ENCODE data around the gene NANP. TPM values are rescaled to one million over a fixed set of nuclear protein-coding genes. Genes with fewer than 3 reads are reported as not detected.

Gene NANP
- total and polyA plus RNA-seq, 2 donors (not counting 1 experiment from before 2014, with no cell fraction given): 8.8 to 9.4 TPM

- no peak overlapping the region for H3K9ac ChIP-seq (ENCODE audit: insufficient read depth, low read length)
- no peaks in the 10 kb centered on the region for H3K9me3 ChIP-seq (ENCODE audit: control insufficient read depth, insufficient read depth, low read depth, low read length)
- H3K79me2 ChIP-seq (ENCODE audit: control insufficient read depth, insufficient read depth, low read length): no peaks in the 10 kb centered on the region
- TF ChIP-seq EZH2 (IDR thresholded peaks at IDR 0.05; ENCODE audit: low read length, missing control alignments) (no peak), CTCF (conservative IDR thresholded peaks at IDR 0.05 in 1 of 2, IDR thresholded peaks at IDR 0.05 in 1 of 2; ENCODE audit: low read depth in 1 of 2, low read length in 2 of 2) (no peak)
- DNase-seq (ENCODE audit: low read depth in 2 of 2): peak; percentile 80 to 85
- H3K4me2 ChIP-seq (ENCODE audit: extremely low read depth, insufficient read depth, low read length): no peak overlapping the region
- no peaks in the 10 kb centered on the region for H4K20me1 ChIP-seq (ENCODE audit: control insufficient read depth, extremely low read depth, insufficient read depth, low read length)
- no peaks in the 10 kb centered on the region for H3K27me3 ChIP-seq (ENCODE audit: control insufficient read depth, insufficient read depth, low read length)
- no peaks in the 10 kb centered on the region for H3K36me3 ChIP-seq (ENCODE audit: control insufficient read depth, insufficient read depth, low read length)
- H2AFZ ChIP-seq (ENCODE audit: low read length): no peak overlapping the region
- peaks cover 8% of the 10 kb centered on the region for H3K4me1 ChIP-seq (ENCODE audit: control insufficient read depth, extremely low read depth, insufficient read depth, low read length)
- no peak overlapping the region for H3K4me3 ChIP-seq (replicated peaks in 1 of 4; ENCODE audit: control extremely low read depth in 1 of 4, insufficient read depth in 1 of 4, low read depth in 3 of 4, low read length in 4 of 4)
- H3K27ac ChIP-seq (ENCODE audit: insufficient read depth, low read length): peak overlapping the region; percentile 9
These were observed 50.2 kb downstream of the NANP start for GRCh38 chr20:25573288-25574251.

DNA sequence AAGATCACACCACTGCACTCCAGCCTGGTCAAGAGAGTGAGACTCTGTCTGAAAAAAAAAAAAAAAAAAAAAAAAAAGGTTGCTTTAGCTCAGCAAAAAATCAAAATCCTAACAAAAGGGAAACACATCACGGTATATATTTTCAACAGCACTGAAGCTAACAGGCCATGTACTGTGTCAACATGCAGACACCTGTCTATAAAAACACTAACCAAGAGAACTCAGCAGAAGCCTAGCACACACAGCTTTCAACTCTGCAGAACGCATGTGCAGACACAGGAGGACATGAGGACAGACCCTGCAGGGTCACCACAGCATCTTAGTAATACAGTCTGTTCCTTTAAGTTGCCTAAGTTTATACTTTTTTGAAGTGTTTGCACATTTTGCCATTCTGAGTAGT, 52.0 kb downstream of the NANP start:
- DNase-seq (ENCODE audit: low read depth in 2 of 2): no peak
- Histone ChIP-seq H3K4me1 (ENCODE audit: control insufficient read depth, extremely low read depth, insufficient read depth, low read length) (peaks cover 8% of the 10 kb centered on the region), H3K4me2 (ENCODE audit: extremely low read depth, insufficient read depth, low read length) (no peak overlapping the region), H3K9me3 (ENCODE audit: control insufficient read depth, insufficient read depth, low read depth, low read length) (no peaks in the 10 kb centered on the region), H4K20me1 (ENCODE audit: control insufficient read depth, extremely low read depth, insufficient read depth, low read length) (no peaks in the 10 kb centered on the region), H3K27ac (ENCODE audit: insufficient read depth, low read length) (no peak overlapping the region), H3K27me3 (ENCODE audit: control insufficient read depth, insufficient read depth, low read length) (no peaks in the 10 kb centered on the region), H3K9ac (ENCODE audit: insufficient read depth, low read length) (no peak overlapping the region), H3K79me2 (ENCODE audit: control insufficient read depth, insufficient read depth, low read length) (no peaks in the 10 kb centered on the region), H3K4me3 (replicated peaks in 1 of 4; ENCODE audit: control extremely low read depth in 1 of 4, insufficient read depth in 1 of 4, low read depth in 3 of 4, low read length in 4 of 4) (no peak overlapping the region), H3K36me3 (ENCODE audit: control insufficient read depth, insufficient read depth, low read length) (no peaks in the 10 kb centered on the region), H2AFZ (ENCODE audit: low read length) (no peak overlapping the region)
- TF ChIP-seq EZH2 (IDR thresholded peaks at IDR 0.05; ENCODE audit: low read length, missing control alignments) (no peak), CTCF (conservative IDR thresholded peaks at IDR 0.05 in 1 of 2, IDR thresholded peaks at IDR 0.05 in 1 of 2; ENCODE audit: low read depth in 1 of 2, low read length in 2 of 2) (no peak)

DNA sequence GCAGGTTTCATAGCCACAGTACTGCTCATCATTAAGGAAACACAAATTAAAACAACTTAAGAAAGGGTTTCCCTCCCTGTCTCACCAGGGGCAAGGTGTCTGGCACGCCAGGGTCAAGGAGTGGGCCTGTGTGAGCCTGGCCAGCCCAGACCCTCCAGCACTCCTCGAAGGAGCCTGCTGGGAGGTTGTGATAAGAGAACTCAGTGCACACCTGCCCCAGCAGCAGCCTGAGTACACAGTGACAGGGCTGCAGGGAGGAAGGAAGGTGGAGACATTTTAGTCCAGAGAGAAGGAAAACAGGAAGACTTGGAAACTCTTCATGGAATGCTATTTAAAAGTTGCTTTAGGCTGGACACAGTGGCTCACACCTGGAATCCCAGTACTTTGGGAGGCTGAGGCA, 52.6 kb downstream of the NANP start:
- TF ChIP-seq EZH2 (IDR thresholded peaks at IDR 0.05; ENCODE audit: low read length, missing control alignments) (no peak), CTCF (conservative IDR thresholded peaks at IDR 0.05 in 1 of 2, IDR thresholded peaks at IDR 0.05 in 1 of 2; ENCODE audit: low read depth in 1 of 2, low read length in 2 of 2) (no peak)
- no peaks in the 10 kb centered on the region for H3K79me2 ChIP-seq (ENCODE audit: control insufficient read depth, insufficient read depth, low read length)
- H3K27ac ChIP-seq (ENCODE audit: insufficient read depth, low read length): no peak overlapping the region

More for the DNA sequence above, 52.6 kb downstream of the NANP start:
- peaks cover 8% of the 10 kb centered on the region for H3K4me1 ChIP-seq (ENCODE audit: control insufficient read depth, extremely low read depth, insufficient read depth, low read length)
- H3K9ac ChIP-seq (ENCODE audit: insufficient read depth, low read length): no peak overlapping the region
- H3K4me2 ChIP-seq (ENCODE audit: extremely low read depth, insufficient read depth, low read length): no peak overlapping the region
- H3K4me3 ChIP-seq (replicated peaks in 1 of 4; ENCODE audit: control extremely low read depth in 1 of 4, insufficient read depth in 1 of 4, low read depth in 3 of 4, low read length in 4 of 4): no peak overlapping the region
- H3K36me3 ChIP-seq (ENCODE audit: control insufficient read depth, insufficient read depth, low read length): no peaks in the 10 kb centered on the region
- H3K27me3 ChIP-seq (ENCODE audit: control insufficient read depth, insufficient read depth, low read length): no peaks in the 10 kb centered on the region
- H4K20me1 ChIP-seq (ENCODE audit: control insufficient read depth, extremely low read depth, insufficient read depth, low read length): no peaks in the 10 kb centered on the region
- no peak overlapping the region for H2AFZ ChIP-seq (ENCODE audit: low read length)
- no peaks in the 10 kb centered on the region for H3K9me3 ChIP-seq (ENCODE audit: control insufficient read depth, insufficient read depth, low read depth, low read length)
- DNase-seq (ENCODE audit: low read depth in 2 of 2): no peak
